Uterus (tissue), 4 donors: ENCODE results near the gene ZNRD2. TPM values are rescaled to one million over a fixed set of nuclear protein-coding genes. Genes with fewer than 3 reads are reported as not detected.

Source experiments
- DNase-seq, 2 donors: peaks; one replicate each; pipeline ENCODE4 v3.0.0-alpha.2; 2019 to 2020
- H3K27ac ChIP-seq, 2 donors: fragments of 200-600 bp; sonication (generic); 1 replicate in 1 of 2; 2 replicates in 1 of 2; pipeline ENCODE4 v1.5.1; 2016 to 2018
- H3K27me3 ChIP-seq, 2 donors: fragments of 200-600 bp; sonication (generic); one replicate each; pipeline ENCODE4 v1.5.1; 2018 to 2019; ENCODE audit warnings: control low read depth in 1 of 2
- H3K36me3 ChIP-seq, 2 donors: fragments of 200-600 bp; sonication (generic); one replicate each; pipeline ENCODE4 v1.5.1; 2019; ENCODE audit warnings: control low read depth in 1 of 2
- H3K4me1 ChIP-seq, 2 donors: fragments of 200-600 bp; sonication (generic); one replicate each; pipeline ENCODE4 v1.5.1; 2018 to 2019; ENCODE audit warnings: control low read depth in 1 of 2
- H3K4me3 ChIP-seq, 2 donors: fragments of 200-600 bp; sonication (generic); 1 replicate in 1 of 2; 2 replicates in 1 of 2; pipeline ENCODE4 v1.5.1; 2018 to 2019; ENCODE audit warnings: mild to moderate bottlenecking in 1 of 2
- H3K9me3 ChIP-seq, 2 donors: fragments of 200-600 bp; sonication (generic); one replicate each; pipeline ENCODE4 v1.5.1; 2019; ENCODE audit warnings: control low read depth in 1 of 2
- CTCF ChIP-seq, 4 experiments: fragments of 200-600 bp in 2 of 4; fragments of 450-650 bp in 2 of 4; sonication (generic) in 2 of 4; IDR thresholded peaks; one replicate each; pipeline ENCODE4 v1.5.1; 2016 to 2019; ENCODE audit warnings: antibody characterized with exemption in 4 of 4, mild to moderate bottlenecking in 2 of 4, moderate library complexity in 1 of 4
- POLR2A ChIP-seq, 2 donors: fragments of 450-650 bp; IDR thresholded peaks; one replicate each; pipeline ENCODE4 v1.6.1; 2016; ENCODE audit warnings: antibody characterized with exemption in 2 of 2, mild to moderate bottlenecking in 1 of 2, moderate library complexity in 1 of 2
- intact Hi-C: fragments of 100-400 bp; cut with DNase I; formaldehyde crosslinking; loops from one replicate; pipeline ENCODE4 v1.15.1; 2023; ENCODE audit warnings: low total_unique reads
- total RNA-seq, 4 donors: library from RNA; depleted of rRNA in 3 of 4; stranded (reverse); fragments of >200 nt in 3 of 4; gene quantifications; one replicate each; pipeline versions ENCODE4 v1.1.0 to v1.2.4, GENCODE V29; 2014 to 2023
- donor health status: DM: yes; HTN: yes; CAD: no.

The ZNRD2 gene
- total RNA-seq, 4 donors from 2014 or later = 12.3 to 42.6 (median 31.6) TPM

GRCh38 chr11:65596520-65596919, 26.2 kb downstream of the ZNRD2 start:
- Histone ChIP-seq H3K9me3 (no peaks in the 10 kb centered on the region), H3K27me3 (no peaks in the 10 kb centered on the region), H3K4me3 (no peak overlapping the region), H3K36me3 (no peaks in the 10 kb centered on the region), H3K4me1 (peaks cover 0 to 3% of the 10 kb centered on the region in 2 donors), H3K27ac (no peak overlapping the region)
- no peak for DNase-seq
- no peak for TF ChIP-seq CTCF (IDR thresholded peaks at IDR 0.05)
- no peak for TF ChIP-seq POLR2A (IDR thresholded peaks at IDR 0.05)
- intact Hi-C loops = no loop called here

- intact Hi-C loops = no loop called here
- TF ChIP-seq CTCF (IDR thresholded peaks at IDR 0.05) (no peak), POLR2A (IDR thresholded peaks at IDR 0.05) (no peak)
- no peaks in the 10 kb centered on the region for H3K27me3 ChIP-seq
- no peaks in the 10 kb centered on the region for H3K9me3 ChIP-seq
- DNase-seq = no peak
- H3K4me1 ChIP-seq = peaks cover 0 to 3% of the 10 kb centered on the region in 2 donors
- no peaks in the 10 kb centered on the region for H3K36me3 ChIP-seq
- H3K4me3 ChIP-seq = no peak overlapping the region
- H3K27ac ChIP-seq = no peak overlapping the region
Observed at GRCh38 chr11:65598258-65598699, 28.0 kb downstream of the ZNRD2 start.

- Histone ChIP-seq H3K4me1 (no peaks in the 10 kb centered on the region), H3K4me3 (no peak overlapping the region), H3K36me3 (no peaks in the 10 kb centered on the region), H3K27ac (no peak overlapping the region), H3K9me3 (no peaks in the 10 kb centered on the region), H3K27me3 (no peaks in the 10 kb centered on the region)
- no peak for DNase-seq
- no peak for TF ChIP-seq CTCF (IDR thresholded peaks at IDR 0.05)
- no peak for TF ChIP-seq POLR2A (IDR thresholded peaks at IDR 0.05)
- intact Hi-C loops = no loop called here
Observed at GRCh38 chr11:65599216-65599954, 29.1 kb downstream of the ZNRD2 start.

GRCh38 chr11:65599955-65600246, 29.6 kb downstream of the ZNRD2 start:
- Histone ChIP-seq H3K4me1 (no peaks in the 10 kb centered on the region), H3K4me3 (no peak overlapping the region), H3K27ac (no peak overlapping the region), H3K36me3 (no peaks in the 10 kb centered on the region), H3K27me3 (no peaks in the 10 kb centered on the region), H3K9me3 (no peaks in the 10 kb centered on the region)
- TF ChIP-seq POLR2A (IDR thresholded peaks at IDR 0.05) = no peak
- no peak for TF ChIP-seq CTCF (IDR thresholded peaks at IDR 0.05)
- no peak for DNase-seq
- intact Hi-C loops = loop anchor here (10.0 kb wide), 1 partner anchor 225 kb away; no protein-coding TSS in a partner anchor

GRCh38 chr11:65604258-65604657, 34.0 kb downstream of the ZNRD2 start:
- H3K4me3 ChIP-seq = no peak overlapping the region
- no peak for TF ChIP-seq POLR2A (IDR thresholded peaks at IDR 0.05)
- no peak for TF ChIP-seq CTCF (IDR thresholded peaks at IDR 0.05)
- intact Hi-C loops = loop anchor here (10.0 kb wide), 1 partner anchor 229 kb away; no protein-coding TSS in a partner anchor
- H3K36me3 ChIP-seq = no peaks in the 10 kb centered on the region
- H3K27ac ChIP-seq = no peak overlapping the region
- H3K4me1 ChIP-seq = peaks cover 0 to 3% of the 10 kb centered on the region in 2 donors
- H3K9me3 ChIP-seq = no peaks in the 10 kb centered on the region
- no peaks in the 10 kb centered on the region for H3K27me3 ChIP-seq
- no peak for DNase-seq
